Liver (tissue), 9 donors: ENCODE data around the gene DNAJC10. TPM values are rescaled to one million over a fixed set of nuclear protein-coding genes. Genes with fewer than 3 reads are reported as not detected.

Experiments
- DNase-seq: peaks from one replicate; pipeline ENCODE4 v3.0.0-alpha.2; 2017; ENCODE audit warnings: low spot score
- H3K27ac ChIP-seq, 2 donors: one replicate each; pipeline ENCODE4 v1.7.0; 2013; ENCODE audit warnings: inconsistent platforms in 2 of 2, low read length in 2 of 2, control low read depth in 1 of 2, low read depth in 1 of 2, mild to moderate bottlenecking in 1 of 2
- H3K27me3 ChIP-seq, 4 donors: one replicate each; pipeline versions ENCODE4 v1.6.1 to v1.7.0; 2013; ENCODE audit warnings: low read length in 3 of 4, inconsistent platforms in 1 of 4, mild to moderate bottlenecking in 1 of 4, moderate library complexity in 1 of 4; ENCODE audit not compliant: control insufficient read depth in 4 of 4, insufficient read depth in 4 of 4
- H3K36me3 ChIP-seq, 4 donors: one replicate each; pipeline versions ENCODE4 v1.6.1 to v1.7.0; 2013; ENCODE audit warnings: low read length in 3 of 4, mild to moderate bottlenecking in 3 of 4, low read depth in 1 of 4, moderate library complexity in 1 of 4; ENCODE audit not compliant: control insufficient read depth in 4 of 4, insufficient read depth in 3 of 4
- H3K4me1 ChIP-seq, 4 donors: one replicate each; pipeline versions ENCODE4 v1.6.1 to v1.7.0; 2013; ENCODE audit warnings: low read length in 3 of 4, mild to moderate bottlenecking in 3 of 4, moderate library complexity in 1 of 4; ENCODE audit not compliant: control insufficient read depth in 4 of 4, insufficient read depth in 4 of 4
- H3K4me3 ChIP-seq, 3 donors: one replicate each; pipeline versions ENCODE4 v1.6.1 to v1.7.0; 2013; ENCODE audit warnings: low read length in 3 of 3, control low read depth in 1 of 3, low read depth in 1 of 3, mild to moderate bottlenecking in 1 of 3
- H3K9ac ChIP-seq, 2 donors: one replicate each; pipeline ENCODE4 v1.7.0; 2013; ENCODE audit warnings: low read length in 2 of 2, mild to moderate bottlenecking in 2 of 2, moderate library complexity in 2 of 2, control low read depth in 1 of 2, low read depth in 1 of 2
- H3K9me3 ChIP-seq, 4 donors: one replicate each; pipeline versions ENCODE4 v1.6.1 to v1.7.0; 2013; ENCODE audit warnings: low read length in 3 of 4; ENCODE audit not compliant: control insufficient read depth in 4 of 4
- EGR1 ChIP-seq, 2 donors: IDR thresholded peaks; 2 replicates each; pipeline ENCODE4 v1.6.1; 2016 to 2018; ENCODE audit warnings: antibody characterized with exemption in 2 of 2, low read depth in 2 of 2
- FOXA1 ChIP-seq: IDR thresholded peaks from 2 replicates; pipeline ENCODE4 v1.6.1; 2016; ENCODE audit warnings: antibody characterized with exemption
- FOXA2 ChIP-seq: IDR thresholded peaks from 2 replicates; pipeline ENCODE4 v1.6.1; 2016; ENCODE audit warnings: antibody characterized with exemption
- GABPA ChIP-seq, 2 donors: IDR thresholded peaks in 1 of 2; conservative IDR thresholded peaks in 1 of 2; 2 replicates each; pipeline ENCODE4 v1.6.1; 2016; ENCODE audit warnings: antibody characterized with exemption in 2 of 2, mild to moderate bottlenecking in 1 of 2, moderate library complexity in 1 of 2
- HNF4A ChIP-seq, 2 donors: conservative IDR thresholded peaks; 2 replicates each; pipeline ENCODE4 v1.6.1; 2016; ENCODE audit warnings: antibody characterized with exemption in 2 of 2, mild to moderate bottlenecking in 2 of 2
- HNF4G ChIP-seq: IDR thresholded peaks from 2 replicates; pipeline ENCODE4 v1.6.1; 2016; ENCODE audit warnings: antibody characterized with exemption
- JUND ChIP-seq, 2 donors: IDR thresholded peaks; 2 replicates each; pipeline ENCODE4 v1.6.1; 2016; ENCODE audit warnings: antibody characterized with exemption in 2 of 2
- NR2F2 ChIP-seq: IDR thresholded peaks from 2 replicates; pipeline ENCODE4 v1.6.1; 2016; ENCODE audit warnings: antibody characterized with exemption
- RAD21 ChIP-seq, 2 donors: IDR thresholded peaks; 2 replicates each; pipeline ENCODE4 v1.6.1; 2016; ENCODE audit warnings: antibody characterized with exemption in 2 of 2, mild to moderate bottlenecking in 2 of 2
- RXRA ChIP-seq, 2 donors: IDR thresholded peaks; 2 replicates each; pipeline ENCODE4 v1.6.1; 2017 to 2018; ENCODE audit warnings: antibody characterized with exemption in 2 of 2, mild to moderate bottlenecking in 1 of 2
- SP1 ChIP-seq: IDR thresholded peaks from 2 replicates; pipeline ENCODE4 v1.6.1; 2018; ENCODE audit warnings: antibody characterized with exemption, mild to moderate bottlenecking
- TAF1 ChIP-seq: conservative IDR thresholded peaks from 2 replicates; pipeline ENCODE4 v1.6.1; 2016; ENCODE audit warnings: antibody characterized with exemption, mild to moderate bottlenecking
- YY1 ChIP-seq: IDR thresholded peaks from 2 replicates; pipeline ENCODE4 v1.6.1; 2016; ENCODE audit warnings: antibody characterized with exemption, mild to moderate bottlenecking
- WGBS: extraction: QIAGEN DNeasy Blood & Tissue Kit; methylation state at CpG from one replicate; pipeline ENCODE4 v1.1.7; 2013; 5-methylcytosine and 5-hydroxymethylcytosine counted together
- polyA plus RNA-seq, 2 donors: library from polyadenylated mRNA; stranded (reverse) in 1 of 2; unstranded in 1 of 2; fragments of 200-250 nt in 1 of 2; fragments of >200 nt in 1 of 2; fragmentation: Nextera tagmentation in 1 of 2; extraction: Ambion mirVana in 1 of 2; gene quantifications; one replicate each; pipeline versions ENCODE4 v1.2.1 to v1.2.3, GENCODE V29; 2013 to 2015
- total RNA-seq, 2 donors: library from RNA; depleted of rRNA; stranded (reverse); fragments of >200 nt; gene quantifications; one replicate each; pipeline ENCODE4 v1.2.3, GENCODE V29; 2014
- TF ChIP-seq, protein P1 (sequence below): IDR thresholded peaks from 2 replicates; pipeline ENCODE4 v1.6.1; 2016; ENCODE audit warnings: antibody characterized with exemption, mild to moderate bottlenecking
- TF ChIP-seq, protein P2 (sequence below): IDR thresholded peaks from 2 replicates; pipeline ENCODE4 v1.6.1; 2016; ENCODE audit warnings: antibody characterized with exemption
- TF ChIP-seq, protein P3 (sequence below): fragments of 150-350 bp; IDR thresholded peaks from 2 replicates; pipeline ENCODE4 v1.5.1; 2017; ENCODE audit warnings: improper control_type of control experiment, low read depth, low read length; ENCODE audit not compliant: missing input control
- TF ChIP-seq, protein P4 (sequence below): IDR thresholded peaks from 2 replicates; pipeline ENCODE4 v1.6.1; 2016; ENCODE audit warnings: antibody characterized with exemption
- TF ChIP-seq, protein P5 (sequence below): IDR thresholded peaks from 2 replicates; pipeline ENCODE4 v1.6.1; 2016; ENCODE audit warnings: antibody characterized with exemption
- donor health status: healthy.
- donor health status: healthy.
- donor health status: healthy.
- donor health status: healthy.
- donor health status: healthy.

DNAJC10 gene
- total and polyA plus RNA-seq, 4 donors, result 16.3 to 46.4 (median 21.2) TPM

DNA sequence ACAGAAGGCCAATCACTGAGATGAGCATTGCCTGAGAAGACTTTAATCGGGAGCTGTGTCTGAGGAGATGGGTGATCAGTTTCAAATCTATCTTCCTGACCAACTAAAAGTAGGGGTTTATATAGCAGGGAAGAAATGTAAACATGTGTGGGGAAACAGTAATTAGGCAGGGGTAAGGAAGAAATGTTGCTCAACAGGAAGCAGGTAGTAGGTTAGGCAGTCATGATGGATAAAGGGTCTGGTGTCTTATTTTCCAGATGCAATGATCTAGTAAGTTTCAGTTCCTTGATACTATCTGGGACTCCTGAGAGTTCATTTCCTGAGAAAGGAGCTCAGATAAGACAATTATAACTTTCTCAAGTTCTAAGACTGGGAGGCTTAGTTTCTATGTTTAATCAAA, 33.8 kb upstream of the DNAJC10 start:
- DNase-seq, result no peak
- WGBS, result 88% methylated on average over 1 of the region's 1 CpG
- Histone ChIP-seq H3K27ac (no peak overlapping the region), H3K27me3 (no peaks in the 10 kb centered on the region), H3K4me1 (no peaks in the 10 kb centered on the region), H3K4me3 (no peak overlapping the region), H3K9ac (no peak overlapping the region), H3K9me3 (no peaks in the 10 kb centered on the region), H3K36me3 (no peaks in the 10 kb centered on the region)
- TF ChIP-seq HNF4A (conservative IDR thresholded peaks at IDR 0.05) (no peak), GABPA (IDR thresholded peaks at IDR 0.05 in 1 of 2, conservative IDR thresholded peaks at IDR 0.05 in 1 of 2) (no peak), NR2F2 (no peak), EGR1 (IDR thresholded peaks at IDR 0.05; ENCODE audit: low read depth in 2 of 2) (no peak), TAF1 (no peak), HNF4G (no peak), SP1 (no peak), RXRA (IDR thresholded peaks at IDR 0.05) (no peak), YY1 (no peak), JUND (IDR thresholded peaks at IDR 0.05) (no peak), FOXA2 (no peak)
- TF ChIP-seq, protein P1, sequence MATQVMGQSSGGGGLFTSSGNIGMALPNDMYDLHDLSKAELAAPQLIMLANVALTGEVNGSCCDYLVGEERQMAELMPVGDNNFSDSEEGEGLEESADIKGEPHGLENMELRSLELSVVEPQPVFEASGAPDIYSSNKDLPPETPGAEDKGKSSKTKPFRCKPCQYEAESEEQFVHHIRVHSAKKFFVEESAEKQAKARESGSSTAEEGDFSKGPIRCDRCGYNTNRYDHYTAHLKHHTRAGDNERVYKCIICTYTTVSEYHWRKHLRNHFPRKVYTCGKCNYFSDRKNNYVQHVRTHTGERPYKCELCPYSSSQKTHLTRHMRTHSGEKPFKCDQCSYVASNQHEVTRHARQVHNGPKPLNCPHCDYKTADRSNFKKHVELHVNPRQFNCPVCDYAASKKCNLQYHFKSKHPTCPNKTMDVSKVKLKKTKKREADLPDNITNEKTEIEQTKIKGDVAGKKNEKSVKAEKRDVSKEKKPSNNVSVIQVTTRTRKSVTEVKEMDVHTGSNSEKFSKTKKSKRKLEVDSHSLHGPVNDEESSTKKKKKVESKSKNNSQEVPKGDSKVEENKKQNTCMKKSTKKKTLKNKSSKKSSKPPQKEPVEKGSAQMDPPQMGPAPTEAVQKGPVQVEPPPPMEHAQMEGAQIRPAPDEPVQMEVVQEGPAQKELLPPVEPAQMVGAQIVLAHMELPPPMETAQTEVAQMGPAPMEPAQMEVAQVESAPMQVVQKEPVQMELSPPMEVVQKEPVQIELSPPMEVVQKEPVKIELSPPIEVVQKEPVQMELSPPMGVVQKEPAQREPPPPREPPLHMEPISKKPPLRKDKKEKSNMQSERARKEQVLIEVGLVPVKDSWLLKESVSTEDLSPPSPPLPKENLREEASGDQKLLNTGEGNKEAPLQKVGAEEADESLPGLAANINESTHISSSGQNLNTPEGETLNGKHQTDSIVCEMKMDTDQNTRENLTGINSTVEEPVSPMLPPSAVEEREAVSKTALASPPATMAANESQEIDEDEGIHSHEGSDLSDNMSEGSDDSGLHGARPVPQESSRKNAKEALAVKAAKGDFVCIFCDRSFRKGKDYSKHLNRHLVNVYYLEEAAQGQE, result no peak
- TF ChIP-seq, protein P2, sequence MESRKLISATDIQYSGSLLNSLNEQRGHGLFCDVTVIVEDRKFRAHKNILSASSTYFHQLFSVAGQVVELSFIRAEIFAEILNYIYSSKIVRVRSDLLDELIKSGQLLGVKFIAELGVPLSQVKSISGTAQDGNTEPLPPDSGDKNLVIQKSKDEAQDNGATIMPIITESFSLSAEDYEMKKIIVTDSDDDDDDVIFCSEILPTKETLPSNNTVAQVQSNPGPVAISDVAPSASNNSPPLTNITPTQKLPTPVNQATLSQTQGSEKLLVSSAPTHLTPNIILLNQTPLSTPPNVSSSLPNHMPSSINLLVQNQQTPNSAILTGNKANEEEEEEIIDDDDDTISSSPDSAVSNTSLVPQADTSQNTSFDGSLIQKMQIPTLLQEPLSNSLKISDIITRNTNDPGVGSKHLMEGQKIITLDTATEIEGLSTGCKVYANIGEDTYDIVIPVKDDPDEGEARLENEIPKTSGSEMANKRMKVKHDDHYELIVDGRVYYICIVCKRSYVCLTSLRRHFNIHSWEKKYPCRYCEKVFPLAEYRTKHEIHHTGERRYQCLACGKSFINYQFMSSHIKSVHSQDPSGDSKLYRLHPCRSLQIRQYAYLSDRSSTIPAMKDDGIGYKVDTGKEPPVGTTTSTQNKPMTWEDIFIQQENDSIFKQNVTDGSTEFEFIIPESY, result no peak
- TF ChIP-seq, protein P3, sequence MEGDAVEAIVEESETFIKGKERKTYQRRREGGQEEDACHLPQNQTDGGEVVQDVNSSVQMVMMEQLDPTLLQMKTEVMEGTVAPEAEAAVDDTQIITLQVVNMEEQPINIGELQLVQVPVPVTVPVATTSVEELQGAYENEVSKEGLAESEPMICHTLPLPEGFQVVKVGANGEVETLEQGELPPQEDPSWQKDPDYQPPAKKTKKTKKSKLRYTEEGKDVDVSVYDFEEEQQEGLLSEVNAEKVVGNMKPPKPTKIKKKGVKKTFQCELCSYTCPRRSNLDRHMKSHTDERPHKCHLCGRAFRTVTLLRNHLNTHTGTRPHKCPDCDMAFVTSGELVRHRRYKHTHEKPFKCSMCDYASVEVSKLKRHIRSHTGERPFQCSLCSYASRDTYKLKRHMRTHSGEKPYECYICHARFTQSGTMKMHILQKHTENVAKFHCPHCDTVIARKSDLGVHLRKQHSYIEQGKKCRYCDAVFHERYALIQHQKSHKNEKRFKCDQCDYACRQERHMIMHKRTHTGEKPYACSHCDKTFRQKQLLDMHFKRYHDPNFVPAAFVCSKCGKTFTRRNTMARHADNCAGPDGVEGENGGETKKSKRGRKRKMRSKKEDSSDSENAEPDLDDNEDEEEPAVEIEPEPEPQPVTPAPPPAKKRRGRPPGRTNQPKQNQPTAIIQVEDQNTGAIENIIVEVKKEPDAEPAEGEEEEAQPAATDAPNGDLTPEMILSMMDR, result no peak
- TF ChIP-seq, protein P4, sequence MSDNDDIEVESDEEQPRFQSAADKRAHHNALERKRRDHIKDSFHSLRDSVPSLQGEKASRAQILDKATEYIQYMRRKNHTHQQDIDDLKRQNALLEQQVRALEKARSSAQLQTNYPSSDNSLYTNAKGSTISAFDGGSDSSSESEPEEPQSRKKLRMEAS, result no peak

DNA sequence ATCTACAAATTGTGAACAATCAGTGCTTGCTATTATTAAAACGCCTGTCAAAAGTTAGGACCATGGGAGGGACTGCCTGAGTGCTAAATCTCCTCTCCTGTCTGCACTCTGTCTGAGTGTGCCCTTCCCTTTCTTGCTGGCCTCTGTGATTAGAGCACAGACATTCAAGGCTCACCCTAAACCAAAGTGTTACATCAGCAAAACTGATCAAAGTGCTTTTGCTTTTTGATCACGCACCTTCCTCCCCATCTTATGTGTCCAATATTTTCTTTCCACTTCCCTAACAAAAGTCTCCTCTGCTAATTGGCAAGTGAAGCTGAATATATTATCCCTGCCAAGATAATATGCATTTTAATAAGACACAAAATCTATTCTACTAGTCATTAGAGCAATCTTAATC, 30.5 kb upstream of the DNAJC10 start:
- H3K36me3 ChIP-seq, result no peaks in the 10 kb centered on the region
- no peaks in the 10 kb centered on the region for H3K4me1 ChIP-seq
- TF ChIP-seq, protein P2, result no peak
- no peak for TF ChIP-seq RXRA (IDR thresholded peaks at IDR 0.05)
- no peak for TF ChIP-seq JUND (IDR thresholded peaks at IDR 0.05)
- no peak for TF ChIP-seq RAD21 (IDR thresholded peaks at IDR 0.05)
- TF ChIP-seq, protein P1, result no peak
- TF ChIP-seq EGR1 (IDR thresholded peaks at IDR 0.05; ENCODE audit: low read depth in 2 of 2), result no peak
- TF ChIP-seq SP1, result no peak
- no peak for TF ChIP-seq HNF4G
- TF ChIP-seq GABPA (IDR thresholded peaks at IDR 0.05 in 1 of 2, conservative IDR thresholded peaks at IDR 0.05 in 1 of 2), result no peak
- no peak for TF ChIP-seq FOXA2
- TF ChIP-seq, protein P5, sequence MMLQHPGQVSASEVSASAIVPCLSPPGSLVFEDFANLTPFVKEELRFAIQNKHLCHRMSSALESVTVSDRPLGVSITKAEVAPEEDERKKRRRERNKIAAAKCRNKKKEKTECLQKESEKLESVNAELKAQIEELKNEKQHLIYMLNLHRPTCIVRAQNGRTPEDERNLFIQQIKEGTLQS, result no peak
- no peak for TF ChIP-seq FOXA1
- no peak for TF ChIP-seq TAF1

More for the DNA sequence above, 30.5 kb upstream of the DNAJC10 start:
- no peaks in the 10 kb centered on the region for H3K9me3 ChIP-seq
- 87% methylated on average over 2 of the region's 2 CpGs for WGBS
- no peak overlapping the region for H3K9ac ChIP-seq
- no peak for DNase-seq
- H3K4me3 ChIP-seq, result no peak overlapping the region
- H3K27ac ChIP-seq, result no peak overlapping the region
- no peaks in the 10 kb centered on the region for H3K27me3 ChIP-seq
